Medulla oblongata (tissue), 1 donor: Measurements from ENCODE around the gene CTU2.

ENCODE experiments used
- DNase-seq: peaks from one replicate; pipeline ENCODE4 v3.0.0-alpha.2; 2015; ENCODE audit errors: extremely low spot score

Gene CTU2

DNA sequence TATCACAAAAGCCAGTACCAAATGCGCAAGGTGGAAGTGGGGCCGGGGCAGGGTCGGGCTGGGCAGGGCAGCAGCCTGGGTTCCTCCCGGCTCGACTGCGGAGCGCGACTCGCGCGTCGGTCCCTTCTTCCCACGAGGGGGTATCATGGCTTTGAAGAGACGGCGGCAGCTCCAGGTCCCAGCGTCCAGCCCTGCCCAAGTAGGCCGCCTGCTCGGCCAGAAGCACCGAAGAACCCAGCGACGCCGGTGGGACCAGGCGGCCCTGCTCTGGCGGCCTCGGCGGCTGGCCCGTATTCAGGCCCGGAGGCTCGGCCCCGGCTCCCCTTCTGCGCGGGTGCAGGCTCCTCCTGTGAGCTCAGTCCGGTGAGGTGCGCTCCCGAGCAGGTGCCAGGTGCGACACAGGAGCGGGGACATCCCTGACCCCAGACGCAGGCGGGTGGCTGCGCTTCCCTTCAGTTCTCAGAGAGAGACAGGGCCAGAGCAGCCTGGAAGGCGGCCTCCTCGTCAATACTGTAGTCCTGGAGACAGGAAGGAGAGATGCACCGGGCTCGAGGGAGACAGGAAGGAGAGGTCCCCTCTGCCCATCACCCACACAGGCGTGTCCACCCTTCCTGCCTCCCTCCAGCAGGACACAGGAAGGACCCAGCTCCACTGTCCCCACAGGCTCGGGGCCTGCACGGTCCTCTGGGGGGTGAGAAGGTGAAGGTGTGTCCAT lies 9.0 kb upstream of the CTU2 start:
- DNase-seq, result no peak

DNA sequence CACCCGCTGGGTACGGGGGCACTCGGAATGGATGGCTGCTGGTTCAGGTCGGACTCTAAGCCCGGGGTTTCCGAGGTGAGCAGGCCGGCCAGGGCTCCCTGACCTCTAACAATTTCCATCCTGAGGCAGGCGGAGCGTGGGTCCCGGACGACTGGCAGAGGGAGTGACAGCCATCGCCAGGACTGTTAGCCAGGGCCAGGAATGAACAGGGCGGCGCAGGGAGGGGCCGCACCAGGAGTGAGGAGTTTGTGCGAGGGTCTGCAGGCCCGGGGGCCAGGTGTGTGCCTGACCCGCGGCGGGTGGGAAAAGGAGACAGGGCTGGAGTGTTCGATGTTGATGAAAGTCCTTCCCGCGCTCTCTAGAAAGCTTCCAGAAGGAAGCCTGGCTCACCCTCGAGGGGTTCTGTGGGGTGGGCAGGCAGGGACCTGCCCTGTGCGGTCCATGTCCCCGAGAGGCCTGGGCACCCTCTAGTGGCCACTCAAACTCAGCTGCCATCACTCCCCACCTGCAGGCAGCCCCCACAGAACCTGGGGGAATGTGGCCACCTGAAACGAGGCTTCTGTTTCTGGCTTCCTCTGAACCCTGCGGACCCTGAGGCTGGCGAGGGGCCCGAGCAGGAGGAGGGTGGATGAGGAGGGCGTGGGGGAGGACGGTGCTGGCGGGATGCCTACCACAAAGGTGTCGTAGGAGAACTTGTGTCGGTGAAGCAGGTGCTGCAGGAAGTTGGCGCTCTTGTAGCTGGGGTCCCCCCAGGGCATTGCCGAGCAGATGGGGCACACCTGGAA lies 8.3 kb upstream of the CTU2 start:
- DNase-seq, result no peak

DNA sequence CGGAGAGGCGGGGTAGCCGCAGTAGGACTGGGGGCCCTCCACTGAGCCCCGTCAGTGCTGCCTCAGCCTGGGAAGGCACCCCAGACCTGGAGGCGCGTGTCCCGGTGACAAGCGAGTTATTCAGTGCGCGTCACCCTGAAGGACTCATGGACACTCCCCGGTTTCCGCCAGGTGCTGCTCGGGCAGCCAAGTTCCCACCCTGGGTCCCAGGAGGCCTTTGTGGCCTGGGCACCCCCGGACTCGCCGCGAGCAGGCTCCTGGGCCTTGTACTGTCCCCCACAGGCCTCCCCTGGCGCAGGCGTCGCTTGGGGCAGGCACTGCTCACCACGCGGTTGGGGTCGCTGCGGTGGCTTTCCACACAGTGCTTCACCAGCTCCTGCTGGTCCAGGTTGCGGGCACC lies 7.7 kb upstream of the CTU2 start:
- DNase-seq, result no peak

DNA sequence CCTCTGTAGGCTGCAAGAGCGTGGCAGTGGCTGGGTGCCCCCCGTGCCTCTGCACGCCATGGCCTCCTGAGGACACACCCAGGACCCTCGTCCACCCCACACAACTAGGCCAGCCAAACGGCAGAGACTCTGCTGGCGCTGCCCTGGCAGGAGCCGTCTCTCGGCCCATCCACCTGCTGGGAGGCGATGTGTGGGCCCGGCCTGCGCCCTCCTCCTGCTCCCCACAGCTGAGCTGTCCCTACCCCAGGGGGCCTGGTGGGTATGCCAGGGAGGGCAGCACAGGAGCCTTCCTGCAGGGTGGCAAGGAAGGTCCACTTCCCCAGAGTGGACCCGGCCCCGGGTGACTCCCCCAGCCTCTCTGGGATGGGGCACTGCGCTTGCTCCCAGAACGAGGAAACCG lies 7.1 kb upstream of the CTU2 start:
- DNase-seq, result no peak

DNA sequence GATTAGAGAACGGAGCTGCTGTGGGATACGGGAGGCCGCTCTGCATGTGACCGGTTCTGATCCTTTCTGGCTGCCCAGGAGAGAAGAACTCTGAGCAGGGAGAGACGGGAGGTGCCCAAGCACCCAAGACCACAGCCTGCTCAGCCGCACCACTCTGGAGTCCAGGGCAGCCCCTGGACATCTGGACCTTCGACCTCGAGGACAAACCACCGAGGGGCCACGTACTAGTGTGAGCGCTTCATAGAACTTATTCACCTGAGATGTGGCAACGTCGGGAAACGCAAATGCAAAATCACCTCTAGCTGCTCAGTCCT lies 6.0 kb upstream of the CTU2 start:
- no peak for DNase-seq

DNA sequence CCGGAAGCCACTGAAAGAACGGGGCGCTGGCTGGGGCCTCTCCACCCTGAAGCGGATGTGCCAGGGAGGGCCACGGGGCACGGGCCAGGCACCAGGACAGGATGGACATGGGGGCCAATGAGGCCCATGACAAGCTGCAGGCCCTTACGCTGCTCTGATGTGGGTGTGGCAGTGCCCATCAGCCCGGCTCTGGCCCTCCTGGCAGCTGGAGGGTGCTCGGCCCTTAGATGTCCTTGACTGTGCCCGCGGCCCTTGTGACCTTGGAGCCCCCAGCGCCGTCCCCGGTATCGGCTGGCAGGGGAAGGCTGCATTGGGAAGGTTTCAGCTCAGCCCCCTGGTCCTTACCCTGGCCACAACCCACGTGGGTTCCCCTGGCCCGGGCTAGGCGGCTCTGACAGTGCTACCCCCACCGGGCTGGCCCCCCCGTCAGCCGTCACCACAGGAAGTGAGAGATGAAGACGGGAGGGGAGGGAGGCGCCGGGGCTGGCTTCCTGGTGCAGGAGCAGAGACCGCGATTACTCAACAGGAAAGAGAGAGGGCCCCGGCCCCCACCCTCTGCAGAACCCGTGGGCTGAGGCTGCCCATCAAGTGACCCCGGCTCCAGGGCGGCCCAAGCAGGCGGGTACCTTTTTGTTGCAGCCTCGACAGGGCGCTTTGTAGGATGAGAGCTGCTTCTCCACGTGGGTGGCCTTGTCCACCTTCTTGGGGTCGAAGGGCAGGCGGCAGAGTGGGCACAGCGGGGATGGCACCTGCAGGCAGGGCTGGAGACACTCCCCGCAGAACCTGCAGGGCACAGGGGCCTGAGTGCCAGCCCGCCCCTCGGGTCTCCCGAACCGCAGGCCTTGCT lies 5.4 kb upstream of the CTU2 start:
- peak; percentile 84 for DNase-seq

DNA sequence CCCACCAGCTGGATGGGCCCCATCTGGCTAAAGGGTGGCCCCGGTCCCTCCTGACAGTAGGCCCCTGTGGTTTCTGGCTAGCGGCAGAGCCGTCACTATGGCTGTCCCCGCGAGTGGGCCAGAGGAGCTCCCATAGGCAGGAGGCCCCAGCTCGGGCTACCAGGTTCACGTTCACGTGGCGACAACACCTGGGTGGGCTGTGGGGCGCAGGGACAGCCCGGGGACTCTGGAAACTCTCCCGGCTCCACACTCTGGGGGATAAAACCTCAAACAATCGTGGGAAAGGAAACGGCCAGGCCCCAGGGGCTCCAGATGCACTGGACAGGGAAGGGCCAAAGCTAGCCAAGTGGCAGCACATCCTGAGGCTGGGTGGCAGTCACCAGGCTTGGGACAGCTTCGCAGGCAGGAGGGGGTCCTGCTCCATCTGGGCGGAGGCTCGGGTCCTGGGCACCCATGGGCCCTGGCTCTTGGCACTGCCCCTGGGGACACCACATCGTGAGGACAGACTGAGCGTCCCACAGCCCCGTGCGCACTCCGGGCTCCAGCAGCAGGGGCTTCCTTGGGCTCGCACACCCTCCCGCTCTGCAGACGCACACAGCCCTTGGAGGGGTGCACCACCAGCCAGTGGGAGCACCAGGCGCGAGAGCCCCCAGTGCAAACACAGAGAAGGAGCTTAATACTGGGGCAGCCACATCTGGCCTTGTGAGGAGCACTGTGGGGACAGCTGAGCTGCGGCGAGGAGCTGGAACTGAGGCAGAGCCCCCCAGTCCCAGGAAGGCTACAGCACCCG lies 4.5 kb upstream of the CTU2 start:
- no peak for DNase-seq

DNA sequence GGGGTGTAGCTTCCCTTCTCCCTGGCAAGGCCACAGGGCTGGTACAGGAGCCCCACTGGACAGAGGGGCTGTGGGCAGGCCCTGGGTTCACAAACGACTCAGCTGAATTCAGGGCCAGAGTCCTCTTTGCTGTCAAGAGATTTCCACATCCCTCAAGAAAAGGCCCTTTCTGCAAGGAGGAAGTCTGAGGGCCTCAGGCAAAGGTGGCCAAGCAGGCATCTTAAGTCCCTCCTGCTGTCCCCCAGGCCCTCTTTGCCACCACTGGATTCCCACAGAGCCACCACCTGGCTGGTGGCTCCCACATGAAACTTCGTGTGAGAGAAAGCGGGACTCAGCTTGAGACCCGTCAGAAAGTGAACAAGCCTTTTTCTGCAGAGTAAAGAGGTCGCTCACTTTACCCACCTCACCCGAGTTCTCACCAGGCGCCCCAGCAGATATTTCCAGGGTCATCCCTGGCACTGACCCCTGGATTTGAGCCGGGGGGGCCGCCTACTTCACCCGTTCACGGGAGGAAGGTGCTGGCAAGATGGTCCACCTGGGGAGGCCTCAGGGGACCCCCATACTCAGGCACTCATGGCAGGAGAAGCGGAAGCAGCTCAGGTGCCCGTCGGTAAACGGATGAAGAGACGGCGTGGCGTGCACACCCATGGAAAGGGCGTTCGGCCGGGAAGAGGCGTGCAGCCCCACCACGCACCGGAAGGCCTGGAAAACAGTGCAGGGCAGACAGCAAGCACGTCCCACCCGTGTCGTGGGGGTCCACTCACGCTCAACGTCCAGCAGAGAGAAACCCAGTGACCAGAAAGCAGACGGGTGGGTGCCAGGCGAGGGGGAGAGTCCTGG lies 3.7 kb upstream of the CTU2 start:
- no peak for DNase-seq

DNA sequence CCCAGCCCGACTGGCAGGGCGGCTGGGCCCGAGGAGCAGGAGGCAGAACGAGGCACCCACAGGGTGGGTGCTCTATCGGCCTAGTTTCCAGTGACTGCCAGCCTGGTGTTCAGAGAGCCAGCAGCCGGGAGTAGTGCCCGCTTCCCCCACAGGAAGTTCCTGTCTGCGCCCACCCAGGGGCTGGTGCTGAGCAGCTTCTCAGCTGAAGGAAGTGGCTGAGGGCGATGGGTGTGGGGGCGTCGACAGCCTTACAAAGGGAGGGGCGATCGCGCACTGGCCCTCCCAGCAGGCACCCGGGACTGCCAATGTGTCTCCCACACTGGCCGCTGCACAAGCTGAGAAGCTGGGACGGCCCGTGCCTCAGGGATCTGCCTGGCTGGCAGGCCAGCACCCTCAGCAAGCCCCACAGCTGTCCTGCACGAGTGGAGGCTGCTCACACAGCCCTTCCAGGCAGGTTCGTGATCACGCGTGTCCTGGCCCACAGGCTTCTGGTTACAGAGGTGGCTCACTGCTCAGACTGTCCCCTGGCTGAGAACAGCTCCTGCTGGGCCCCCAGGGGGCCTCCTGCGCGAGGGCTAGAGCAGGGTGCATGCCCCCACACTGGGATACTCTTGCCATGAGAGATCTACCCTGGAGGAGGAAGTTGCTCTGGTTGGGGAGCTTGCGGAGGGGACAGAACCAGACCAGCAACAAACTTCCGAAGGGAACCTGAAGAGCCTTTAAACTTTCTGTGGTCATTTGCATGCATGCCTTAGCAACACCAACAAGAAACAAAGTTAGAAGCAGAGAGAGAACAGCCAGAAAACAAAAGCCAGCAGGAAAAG lies 2.6 kb upstream of the CTU2 start:
- DNase-seq, result peak; percentile 77

DNA sequence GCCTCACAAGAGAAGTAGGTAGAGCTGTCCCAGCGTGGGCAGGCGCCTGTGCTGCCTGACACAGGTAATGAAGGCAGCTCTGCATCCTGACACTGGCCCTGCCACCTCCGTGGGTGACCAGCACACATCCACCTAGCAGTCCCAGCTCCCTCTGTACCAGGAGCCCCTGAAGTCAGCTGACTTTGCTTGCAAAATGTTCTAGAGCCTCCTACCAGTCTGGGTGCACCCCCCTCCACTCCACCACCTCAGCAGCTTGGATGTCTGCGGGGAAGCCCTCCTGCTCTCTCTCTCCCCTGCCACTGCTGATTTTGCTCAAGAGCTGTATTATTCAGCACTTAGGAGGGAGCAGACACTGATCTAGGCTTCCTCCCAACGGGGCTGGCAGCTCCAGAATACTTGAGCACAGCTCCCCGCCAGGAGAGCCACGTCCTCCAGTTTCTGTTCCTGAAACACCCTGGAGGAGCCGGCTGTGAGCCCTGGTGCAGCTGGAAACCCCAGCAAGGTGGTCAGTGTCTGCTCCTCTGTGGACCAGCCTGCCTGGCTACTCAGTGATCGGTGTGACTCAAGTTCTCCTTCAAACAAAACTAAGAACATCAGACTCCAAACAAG lies 1.1 kb upstream of the CTU2 start:
- peak; percentile 68 for DNase-seq

DNA sequence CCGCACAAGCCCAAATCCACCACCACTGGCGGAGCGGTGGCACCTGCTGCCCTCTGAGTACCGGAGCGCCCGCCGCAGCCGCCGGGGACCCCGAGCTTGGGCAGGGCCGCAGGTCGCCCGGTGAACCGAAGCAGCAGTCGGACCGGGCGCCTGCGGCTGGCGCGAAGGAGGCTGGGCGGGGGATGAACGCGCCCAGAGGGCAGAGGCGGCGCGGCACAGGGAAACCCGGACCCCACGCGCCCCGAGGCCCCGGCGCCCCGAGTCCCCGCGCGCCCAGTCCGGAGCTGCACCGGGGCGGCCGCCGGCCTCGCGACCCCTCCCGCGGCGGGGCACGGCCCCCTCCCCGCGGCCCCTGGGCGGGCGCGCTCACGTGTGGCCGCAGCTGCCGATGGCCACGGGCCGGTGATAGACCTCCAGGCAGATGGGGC lies 488 bp upstream of the CTU2 start:
- DNase-seq, result no peak

DNA sequence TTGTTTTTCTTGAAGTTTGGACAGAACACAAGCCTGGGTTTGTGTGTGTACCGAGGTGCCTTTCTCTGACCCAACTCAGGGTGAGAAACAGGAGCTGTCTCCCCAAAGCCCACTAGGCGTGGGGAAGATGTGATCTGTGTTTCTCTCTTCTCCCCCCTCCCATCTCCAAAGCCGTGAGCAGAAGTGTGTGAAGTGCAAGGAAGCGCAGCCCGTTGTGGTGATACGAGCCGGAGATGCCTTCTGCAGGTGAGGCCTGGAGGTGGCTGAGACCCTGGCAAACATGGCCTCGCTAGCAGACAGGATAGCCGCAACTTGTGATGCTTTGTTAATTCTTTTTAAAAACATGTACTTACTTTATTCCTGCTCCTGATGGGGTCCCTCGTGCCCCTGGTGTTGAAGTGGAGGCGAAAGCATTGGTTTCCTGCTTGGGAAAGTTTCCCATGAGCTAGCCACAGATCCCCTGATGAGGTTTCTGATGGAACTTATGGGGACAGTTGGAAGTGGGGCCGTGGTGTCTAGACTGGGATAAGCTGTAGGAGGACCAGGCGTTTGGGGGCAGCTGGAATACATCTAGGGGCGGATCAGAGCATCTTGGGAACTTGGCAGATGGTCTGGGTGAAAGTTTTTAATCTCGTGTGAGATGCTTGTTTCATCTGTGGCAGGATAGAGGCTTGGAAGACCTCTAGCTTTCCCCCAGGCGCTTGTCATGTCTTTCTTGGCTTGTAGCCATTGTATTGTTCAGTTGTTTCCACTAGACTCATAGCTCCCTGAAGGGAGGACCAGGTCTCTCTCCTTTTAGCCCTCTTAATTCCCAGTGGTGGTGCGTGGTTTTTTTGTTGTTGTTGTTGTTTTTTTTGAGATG lies 893 bp downstream of the CTU2 start:
- DNase-seq, result no peak

DNA sequence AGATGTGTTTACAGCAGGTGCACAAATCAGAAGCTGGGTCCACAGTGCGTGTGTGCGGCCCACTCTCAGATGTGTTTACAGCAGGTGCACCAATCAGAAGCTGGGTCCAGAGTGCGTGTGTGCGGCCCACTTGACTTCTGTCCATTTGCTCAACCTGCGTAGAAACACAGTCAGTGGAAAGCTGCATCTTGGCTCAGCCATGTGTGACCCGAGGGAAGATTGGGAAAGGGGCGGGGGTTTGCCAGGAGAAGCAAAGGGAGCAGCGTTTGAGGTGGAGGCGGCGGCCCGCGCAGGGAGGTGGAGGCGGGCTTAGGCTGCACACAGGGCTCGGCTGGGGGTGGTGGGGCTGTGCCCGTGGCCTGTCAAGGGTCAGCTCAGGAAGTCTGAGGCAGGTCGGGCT lies 4.3 kb downstream of the CTU2 start:
- no peak for DNase-seq

DNA sequence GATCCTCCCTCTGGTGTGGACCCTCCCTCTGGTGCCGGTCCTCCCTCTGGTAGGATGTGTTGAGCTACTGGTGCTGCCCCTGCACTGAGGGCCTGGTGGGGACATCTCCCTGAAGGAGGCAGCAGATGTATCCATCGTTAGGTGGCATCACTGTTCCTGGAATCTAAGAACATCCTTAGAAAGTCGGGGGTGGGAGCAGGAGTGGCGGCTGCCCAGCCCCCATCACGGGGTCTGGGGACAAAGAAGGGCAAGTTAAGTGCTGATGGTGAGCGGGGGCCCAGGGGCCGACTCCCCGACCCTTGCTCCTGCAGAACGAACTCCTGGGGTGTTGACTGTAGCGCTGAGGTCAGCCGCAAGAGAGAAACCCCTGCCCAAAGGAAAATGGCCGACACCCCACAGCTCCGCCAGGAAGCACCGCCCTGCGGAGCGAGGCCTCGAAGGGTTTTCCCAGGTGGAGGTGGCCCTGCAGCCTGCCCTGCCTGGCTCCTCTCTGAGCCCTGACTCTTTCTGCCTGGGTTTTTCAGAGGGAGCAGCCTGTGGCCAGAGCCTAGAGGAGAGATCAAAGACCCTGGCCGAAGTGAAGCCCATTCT lies 5.5 kb downstream of the CTU2 start:
- DNase-seq, result no peak

DNA sequence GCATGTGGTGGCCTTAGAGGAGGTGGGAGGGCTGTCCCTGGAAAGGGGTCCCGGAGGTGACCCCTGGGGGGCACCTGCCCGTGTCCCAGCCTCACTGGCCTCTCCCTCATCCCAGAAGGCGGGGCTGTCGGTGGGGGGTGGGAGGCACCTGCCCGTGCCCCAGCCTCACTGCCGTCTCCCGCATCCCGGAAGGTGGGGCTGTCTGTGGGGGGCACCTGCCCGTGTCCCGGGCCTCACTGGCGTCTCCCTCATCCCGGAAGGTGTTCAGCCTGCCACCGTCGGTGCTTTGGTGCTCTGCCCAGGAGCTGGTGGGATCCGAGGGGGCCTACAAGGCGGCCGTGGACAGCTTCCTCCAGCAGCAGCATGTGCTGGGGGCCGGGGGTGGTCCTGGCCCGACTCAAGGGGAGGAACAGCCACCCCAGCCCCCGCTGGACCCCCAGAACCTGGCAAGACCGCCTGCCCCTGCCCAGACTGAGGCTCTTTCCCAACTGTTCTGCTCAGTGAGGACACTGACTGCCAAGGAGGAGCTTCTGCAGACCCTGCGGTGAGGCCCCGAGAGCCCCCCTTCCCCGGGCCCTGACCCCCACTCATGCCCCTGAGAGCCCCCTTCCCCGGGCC lies 6.2 kb downstream of the CTU2 start:
- DNase-seq, result no peak

DNA sequence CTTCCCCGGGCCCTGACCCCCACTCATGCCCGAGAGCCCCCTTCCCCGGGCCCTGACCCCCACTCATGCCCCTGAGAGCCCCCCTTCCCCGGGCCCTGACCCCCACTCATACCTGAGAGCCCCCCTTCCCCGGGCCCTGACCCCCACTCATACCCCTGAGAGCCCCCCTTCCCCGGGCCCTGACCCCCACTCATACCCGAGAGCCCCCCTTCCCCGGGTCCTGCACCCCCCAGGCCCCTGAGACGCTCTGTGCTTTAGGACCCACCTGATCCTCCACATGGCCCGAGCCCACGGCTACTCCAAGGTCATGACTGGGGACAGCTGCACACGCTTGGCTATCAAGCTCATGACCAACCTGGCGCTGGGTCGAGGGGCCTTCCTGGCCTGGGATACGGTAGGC lies 6.8 kb downstream of the CTU2 start:
- DNase-seq, result no peak

DNA sequence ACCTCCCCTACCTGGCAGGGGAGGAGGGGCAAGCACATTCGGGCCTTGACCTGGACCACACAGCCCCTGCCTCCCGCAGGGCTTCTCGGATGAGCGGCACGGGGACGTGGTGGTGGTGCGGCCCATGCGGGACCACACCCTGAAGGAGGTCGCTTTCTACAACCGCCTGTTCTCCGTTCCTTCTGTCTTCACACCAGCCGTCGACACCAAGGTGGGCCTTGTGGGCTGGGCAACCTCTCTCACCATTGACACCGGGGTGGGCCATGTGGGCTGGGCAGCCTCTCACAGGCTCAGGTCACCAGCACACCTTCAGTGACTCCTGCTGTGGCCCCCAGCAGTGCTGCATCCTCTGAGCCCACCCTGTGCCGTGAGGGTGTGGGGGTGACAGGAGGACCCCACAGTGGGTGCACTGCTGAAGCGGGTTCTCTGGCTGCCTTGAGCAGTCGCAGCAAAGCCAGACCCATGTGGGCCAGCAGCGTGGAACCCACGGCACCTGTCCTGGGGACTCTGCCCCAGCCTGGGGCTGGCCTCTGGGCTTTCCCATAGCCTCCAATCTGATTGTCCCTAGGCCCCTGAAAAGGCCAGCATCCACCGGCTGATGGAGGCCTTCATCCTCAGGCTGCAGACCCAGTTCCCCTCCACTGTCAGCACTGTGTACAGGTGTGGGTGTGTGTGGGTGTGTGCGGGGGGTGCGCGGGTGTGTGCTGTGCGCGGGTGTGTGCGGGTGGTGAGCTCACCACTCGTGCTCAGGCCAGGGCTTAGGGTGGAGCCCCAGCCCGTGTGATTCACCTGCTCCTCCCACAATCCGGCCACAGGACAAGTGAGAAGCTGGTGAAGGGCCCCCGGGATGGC lies 7.5 kb downstream of the CTU2 start:
- DNase-seq, result no peak
